ENCODE results near the gene BAIAP3. TPM values are rescaled to one million over a fixed set of nuclear protein-coding genes. Genes with fewer than 3 reads are reported as not detected.

Gene BAIAP3
- total and polyA plus RNA-seq, 10 of the 15 experiments (the other 5 are each of a cell fraction or from before 2014, with no cell fraction given): 0.03 to 0.56 (median 0.17) TPM; not detected in 3

GRCh38 chr16:1283996-1284616 is 49.3 kb upstream of the BAIAP3 start:
- in situ Hi-C loops (cut with MboI) (no loop called here), intact Hi-C loops (cut with micrococcal nuclease; ENCODE audit: unreplicated experiment) (no loop called here)
- DNase-seq (ENCODE audit: low read depth, low spot score) (no peak), FAIRE-seq (no peak), ATAC-seq (no peak)
- SMC1A ChIA-PET (ENCODE audit: uncharacterized antibody, unreplicated experiment): no interaction called here
- H3K27ac ChIP-seq (ENCODE audit: control insufficient read depth, insufficient read depth): no peak overlapping the region
- WGBS (ENCODE audit: insufficient coverage, insufficient replicate concordance, low lambda C conversion rate, missing lambda C conversion rate): 29% methylated on average over 16 of the region's 16 CpGs
- H3K9me3 ChIP-seq (replicated peaks; ENCODE audit: control insufficient read depth, insufficient read depth, low read length): no peaks in the 10 kb centered on the region
- no peaks in the 10 kb centered on the region; a peak in 1 of 4 replicates for H3K27me3 ChIP-seq (replicated peaks in 1 of 2; ENCODE audit: control insufficient read depth in 2 of 2, insufficient read depth in 2 of 2, low read length in 1 of 2)
- TF ChIP-seq ZBTB40 (IDR thresholded peaks at IDR 0.05; ENCODE audit: borderline replicate concordance) (no peak), ZSCAN29 (IDR thresholded peaks at IDR 0.05) (no peak), ASH2L (IDR thresholded peaks at IDR 0.05; ENCODE audit: borderline replicate concordance, low read depth) (no peak), GATAD2B (conservative IDR thresholded peaks at IDR 0.05; ENCODE audit: low read depth) (no peak), IRF4 (IDR thresholded peaks at IDR 0.05; ENCODE audit: low read depth, low read length) (no peak)
- H3K4me2 ChIP-seq (ENCODE audit: control insufficient read depth, insufficient read depth): no peak overlapping the region
- CTCF ChIA-PET: no interaction called here
- H3K79me2 ChIP-seq (ENCODE audit: control insufficient read depth, insufficient read depth, low read length): no peaks in the 10 kb centered on the region
- H4K20me1 ChIP-seq (ENCODE audit: control insufficient read depth, insufficient read depth): no peaks in the 10 kb centered on the region
- BruUV-seq (replicated peaks): no TSS peak
- no peaks in the 10 kb centered on the region for H3K36me3 ChIP-seq (ENCODE audit: control insufficient read depth in 2 of 2, insufficient read depth in 2 of 2, low read length in 1 of 2)
- H2AFZ ChIP-seq (ENCODE audit: control insufficient read depth, low read depth, low read length): no peak overlapping the region
- RAD21 ChIA-PET (ENCODE audit: unreplicated experiment): no interaction called here
- no peak overlapping the region for H3K9ac ChIP-seq (ENCODE audit: control insufficient read depth, insufficient read depth, low read length)
- no peaks in the 10 kb centered on the region for H3K4me1 ChIP-seq (ENCODE audit: control insufficient read depth, insufficient read depth, low read length)
- no peak overlapping the region for H3K4me3 ChIP-seq
- POLR2A ChIA-PET: no interaction called here
